ENCODE measurements around the gene GNG8.

GNG8 gene

GRCh38 chr19:46600384-46601317 lies 35.4 kb downstream of the GNG8 start (continued):
- TF ChIP-seq ZNF600 (tag by site-specific recombination; IDR thresholded peaks at IDR 0.05) (peak; percentile 35; the same call in 1 of the 2 replicates), ZNF302 (tag by site-specific recombination; IDR thresholded peaks at IDR 0.05; ENCODE audit: low read depth) (peak; percentile 72), ZNF223 (tag by site-specific recombination; IDR thresholded peaks at IDR 0.05) (no peak), IKZF3 (tag by site-specific recombination; IDR thresholded peaks at IDR 0.05) (no peak), ZNF202 (tag by site-specific recombination; IDR thresholded peaks at IDR 0.05; ENCODE audit: borderline replicate concordance) (no peak), ZNF777 (tag by site-specific recombination; IDR thresholded peaks at IDR 0.05; ENCODE audit: borderline replicate concordance) (peak; percentile 67; the same call in 1 of the 2 replicates), ZNF658 (tag by site-specific recombination; IDR thresholded peaks at IDR 0.05) (no peak), ZNF350 (tag by site-specific recombination; IDR thresholded peaks at IDR 0.05) (peak; percentile 14; the same call in 1 of the 2 replicates), REPIN1 (tag by site-specific recombination; IDR thresholded peaks at IDR 0.05; ENCODE audit: low read depth) (0 out of 2 replicates have a peak, but pooled peaks have one; percentile 26), ZNF610 (tag by site-specific recombination; IDR thresholded peaks at IDR 0.05; ENCODE audit: borderline replicate concordance) (peak; percentile 89), ZNF549 (tag by site-specific recombination; IDR thresholded peaks at IDR 0.05) (no peak), ZNF175 (tag by site-specific recombination; IDR thresholded peaks at IDR 0.05) (no peak), ZNF501 (tag by site-specific recombination; IDR thresholded peaks at IDR 0.05) (peak; percentile 89)
- TF ChIP-seq, protein P1, sequence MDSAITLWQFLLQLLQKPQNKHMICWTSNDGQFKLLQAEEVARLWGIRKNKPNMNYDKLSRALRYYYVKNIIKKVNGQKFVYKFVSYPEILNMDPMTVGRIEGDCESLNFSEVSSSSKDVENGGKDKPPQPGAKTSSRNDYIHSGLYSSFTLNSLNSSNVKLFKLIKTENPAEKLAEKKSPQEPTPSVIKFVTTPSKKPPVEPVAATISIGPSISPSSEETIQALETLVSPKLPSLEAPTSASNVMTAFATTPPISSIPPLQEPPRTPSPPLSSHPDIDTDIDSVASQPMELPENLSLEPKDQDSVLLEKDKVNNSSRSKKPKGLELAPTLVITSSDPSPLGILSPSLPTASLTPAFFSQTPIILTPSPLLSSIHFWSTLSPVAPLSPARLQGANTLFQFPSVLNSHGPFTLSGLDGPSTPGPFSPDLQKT (IDR thresholded peaks at IDR 0.05; ENCODE audit: borderline replicate concordance, low read depth, low read length): no peak; the same call in 1 of the 2 replicates

GRCh38 chr19:46599716-46600373 lies 36.2 kb downstream of the GNG8 start:
- CTCF ChIA-PET: interaction anchor here (0.6 to 3.8 kb wide), 11 partner anchors 10 to 655 kb away, joined by 3 to 41 read pairs (median 3); partner anchors contain the start of gene DACT3
- H3K27ac ChIP-seq (ENCODE audit: extremely low read depth, low read depth, low read length): peak overlapping the region; percentile 99; the same call in 1 of the 2 replicates
- TF ChIP-seq ZNF223 (tag by site-specific recombination; IDR thresholded peaks at IDR 0.05) (no peak), ZNF138 (tag by site-specific recombination; IDR thresholded peaks at IDR 0.05; ENCODE audit: borderline replicate concordance) (no peak), ZNF792 (tag by site-specific recombination; IDR thresholded peaks at IDR 0.05) (no peak), RBAK (tag by site-specific recombination; IDR thresholded peaks at IDR 0.05) (no peak), ZNF426 (tag by site-specific recombination; IDR thresholded peaks at IDR 0.05) (no peak), ZNF214 (tag by site-specific recombination; IDR thresholded peaks at IDR 0.05; ENCODE audit: borderline replicate concordance) (no peak), KLF8 (tag by site-specific recombination; IDR thresholded peaks at IDR 0.05) (no peak), ZNF677 (tag by site-specific recombination; IDR thresholded peaks at IDR 0.05) (no peak), ZFP41 (tag by site-specific recombination; IDR thresholded peaks at IDR 0.05; ENCODE audit: borderline replicate concordance) (no peak), ZNF423 (tag by site-specific recombination; IDR thresholded peaks at IDR 0.05) (no peak), ZNF623 (tag by site-specific recombination; IDR thresholded peaks at IDR 0.05) (no peak)
- TF ChIP-seq, protein P1 (IDR thresholded peaks at IDR 0.05; ENCODE audit: borderline replicate concordance, low read depth, low read length): no peak
- TF ChIP-seq, protein P2, sequence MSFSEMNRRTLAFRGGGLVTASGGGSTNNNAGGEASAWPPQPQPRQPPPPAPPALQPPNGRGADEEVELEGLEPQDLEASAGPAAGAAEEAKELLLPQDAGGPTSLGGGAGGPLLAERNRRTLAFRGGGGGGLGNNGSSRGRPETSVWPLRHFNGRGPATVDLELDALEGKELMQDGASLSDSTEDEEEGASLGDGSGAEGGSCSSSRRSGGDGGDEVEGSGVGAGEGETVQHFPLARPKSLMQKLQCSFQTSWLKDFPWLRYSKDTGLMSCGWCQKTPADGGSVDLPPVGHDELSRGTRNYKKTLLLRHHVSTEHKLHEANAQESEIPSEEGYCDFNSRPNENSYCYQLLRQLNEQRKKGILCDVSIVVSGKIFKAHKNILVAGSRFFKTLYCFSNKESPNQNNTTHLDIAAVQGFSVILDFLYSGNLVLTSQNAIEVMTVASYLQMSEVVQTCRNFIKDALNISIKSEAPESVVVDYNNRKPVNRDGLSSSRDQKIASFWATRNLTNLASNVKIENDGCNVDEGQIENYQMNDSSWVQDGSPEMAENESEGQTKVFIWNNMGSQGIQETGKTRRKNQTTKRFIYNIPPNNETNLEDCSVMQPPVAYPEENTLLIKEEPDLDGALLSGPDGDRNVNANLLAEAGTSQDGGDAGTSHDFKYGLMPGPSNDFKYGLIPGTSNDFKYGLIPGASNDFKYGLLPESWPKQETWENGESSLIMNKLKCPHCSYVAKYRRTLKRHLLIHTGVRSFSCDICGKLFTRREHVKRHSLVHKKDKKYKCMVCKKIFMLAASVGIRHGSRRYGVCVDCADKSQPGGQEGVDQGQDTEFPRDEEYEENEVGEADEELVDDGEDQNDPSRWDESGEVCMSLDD (tag by site-specific recombination; IDR thresholded peaks at IDR 0.05): no peak
- TF ChIP-seq, protein P3, sequence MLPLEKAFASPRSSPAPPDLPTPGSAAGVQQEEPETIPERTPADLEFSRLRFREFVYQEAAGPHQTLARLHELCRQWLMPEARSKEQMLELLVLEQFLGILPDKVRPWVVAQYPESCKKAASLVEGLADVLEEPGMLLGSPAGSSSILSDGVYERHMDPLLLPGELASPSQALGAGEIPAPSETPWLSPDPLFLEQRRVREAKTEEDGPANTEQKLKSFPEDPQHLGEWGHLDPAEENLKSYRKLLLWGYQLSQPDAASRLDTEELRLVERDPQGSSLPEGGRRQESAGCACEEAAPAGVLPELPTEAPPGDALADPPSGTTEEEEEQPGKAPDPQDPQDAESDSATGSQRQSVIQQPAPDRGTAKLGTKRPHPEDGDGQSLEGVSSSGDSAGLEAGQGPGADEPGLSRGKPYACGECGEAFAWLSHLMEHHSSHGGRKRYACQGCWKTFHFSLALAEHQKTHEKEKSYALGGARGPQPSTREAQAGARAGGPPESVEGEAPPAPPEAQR (tag by site-specific recombination; IDR thresholded peaks at IDR 0.05): no peak
- TF ChIP-seq, protein P4, sequence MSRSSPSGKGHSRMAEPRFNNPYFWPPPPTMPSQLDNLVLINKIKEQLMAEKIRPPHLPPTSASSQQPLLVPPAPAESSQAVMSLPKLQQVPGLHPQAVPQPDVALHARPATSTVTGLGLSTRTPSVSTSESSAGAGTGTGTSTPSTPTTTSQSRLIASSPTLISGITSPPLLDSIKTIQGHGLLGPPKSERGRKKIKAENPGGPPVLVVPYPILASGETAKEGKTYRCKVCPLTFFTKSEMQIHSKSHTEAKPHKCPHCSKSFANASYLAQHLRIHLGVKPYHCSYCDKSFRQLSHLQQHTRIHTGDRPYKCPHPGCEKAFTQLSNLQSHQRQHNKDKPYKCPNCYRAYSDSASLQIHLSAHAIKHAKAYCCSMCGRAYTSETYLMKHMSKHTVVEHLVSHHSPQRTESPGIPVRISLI (tag by site-specific recombination; IDR thresholded peaks at IDR 0.05): no peak

More at GRCh38 chr19:46599716-46600373, 36.2 kb downstream of the GNG8 start:
- H3K36me3 ChIP-seq (ENCODE audit: control insufficient read depth in 2 of 2, insufficient read depth in 1 of 2, low read length in 2 of 2): peaks cover 0 to 15% of the 10 kb centered on the region in 2 experiments; a peak in 1 of 3 replicates
- H3K4me1 ChIP-seq (ENCODE audit: control insufficient read depth, insufficient read depth, low read length): peaks cover 8% of the 10 kb centered on the region
- no peaks in the 10 kb centered on the region for H3K9me3 ChIP-seq (ENCODE audit: control insufficient read depth, insufficient read depth, low read depth, low read length)
- POLR2A ChIA-PET: interaction anchor here (0.6 to 3.3 kb wide), 20 partner anchors 8 to 513 kb away, joined by 3 to 39 read pairs (median 6); partner anchors contain the start of genes CCDC8, DACT3, FKRP and SLC1A5
- H3K4me3 ChIP-seq (ENCODE audit: low read depth, low read length): peak overlapping the region; percentile 94

All from HEK293 (cell line).